Measurements from ENCODE around the gene WDR41.

DNA sequence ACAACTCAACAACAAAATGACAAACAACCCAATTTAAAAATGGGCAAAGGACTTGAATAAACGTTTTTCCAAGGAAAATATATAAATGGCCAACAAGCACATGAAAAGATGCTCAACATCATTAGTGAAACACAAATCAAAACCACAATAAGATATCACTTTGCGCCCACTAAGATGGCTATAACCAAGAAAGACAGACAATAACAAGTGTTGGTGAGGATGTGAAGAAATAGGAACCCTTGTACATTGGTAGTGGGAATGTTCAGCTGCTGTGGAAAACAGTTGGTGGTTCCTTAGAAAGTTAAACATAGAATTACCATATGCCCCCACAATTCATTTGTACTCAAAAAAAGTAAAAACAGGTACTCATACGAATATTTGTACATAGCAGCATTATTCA is 39.2 kb upstream of the WDR41 start:
- TF ChIP-seq POLR2A (IDR thresholded peaks at IDR 0.05): no peak
- TF ChIP-seq POLR2AphosphoS5 (IDR thresholded peaks at IDR 0.05): no peak
